Measurements from ENCODE around the gene ZNRF3.

GRCh38 chr22:28942801-28943500, 59.6 kb downstream of the ZNRF3 start:
- TF ChIP-seq OSR1 (CRISPR knock-in tag; IDR thresholded peaks at IDR 0.05): no peak
- TF ChIP-seq ZNF565 (CRISPR knock-in tag; conservative IDR thresholded peaks at IDR 0.05; ENCODE audit: low read depth): no peak
- TF ChIP-seq PATZ1 (CRISPR knock-in tag; IDR thresholded peaks at IDR 0.05; ENCODE audit: borderline replicate concordance): no peak
- no peak for TF ChIP-seq ISL1 (CRISPR knock-in tag; IDR thresholded peaks at IDR 0.05)
- TF ChIP-seq CSDC2 (CRISPR knock-in tag; IDR thresholded peaks at IDR 0.05): no peak
- no peak for TF ChIP-seq SNAI2 (CRISPR knock-in tag; IDR thresholded peaks at IDR 0.05)
- no peak for TF ChIP-seq ZFP30 (CRISPR knock-in tag; IDR thresholded peaks at IDR 0.05)

Measured in SK-N-SH treated with all-trans-retinoic acid at 6 μM for 48 hours (cell line).